Tibial nerve (tissue), 4 donors: ENCODE data around the gene NEDD9. TPM values are rescaled to one million over a fixed set of nuclear protein-coding genes. Genes with fewer than 3 reads are reported as not detected.
A peak's percentile ranks its signal among the peaks of the same experiment; 100 is the strongest.

Experiments used
- DNase-seq, 2 donors: peaks; one replicate each; pipeline ENCODE4 v3.0.0-alpha.2; 2019; ENCODE audit warnings: low spot score in 2 of 2
- H3K27ac ChIP-seq, 4 donors: fragments of 200-600 bp; sonication (generic) in 3 of 4; one replicate each; pipeline ENCODE4 v1.5.1; 2017 to 2019; ENCODE audit warnings: mild to moderate bottlenecking in 1 of 4
- H3K27me3 ChIP-seq, 2 donors: fragments of 200-600 bp; sonication (generic) in 1 of 2; one replicate each; pipeline versions ENCODE4 v1.5.1 to v1.6.0; 2017 to 2019
- H3K36me3 ChIP-seq, 3 donors: fragments of 200-600 bp; sonication (generic); one replicate each; pipeline ENCODE4 v1.5.1; 2018 to 2019
- H3K4me1 ChIP-seq, 4 donors: fragments of 200-600 bp; sonication (generic) in 3 of 4; one replicate each; pipeline ENCODE4 v1.5.1; 2017 to 2019
- H3K4me3 ChIP-seq, 4 donors: fragments of 200-600 bp; sonication (generic) in 3 of 4; one replicate each; pipeline ENCODE4 v1.5.1; 2017 to 2019; ENCODE audit warnings: mild to moderate bottlenecking in 1 of 4, moderate library complexity in 1 of 4
- H3K9me3 ChIP-seq, 4 donors: fragments of 200-600 bp; sonication (generic) in 3 of 4; one replicate each; pipeline ENCODE4 v1.5.1; 2017 to 2019
- EP300 ChIP-seq, 2 donors: sonication (generic); formaldehyde crosslinking; IDR thresholded peaks; one replicate each; pipeline ENCODE4 v1.6.1; 2017; ENCODE audit warnings: antibody characterized with exemption in 2 of 2, mild to moderate bottlenecking in 1 of 2
- POLR2A ChIP-seq, 2 donors: fragments of 450-650 bp; IDR thresholded peaks; one replicate each; pipeline ENCODE4 v1.6.1; 2017; ENCODE audit warnings: antibody characterized with exemption in 2 of 2, mild to moderate bottlenecking in 2 of 2, moderate library complexity in 2 of 2
- WGBS, 2 donors: methylation state at CpG; one replicate each; pipeline ENCODE4 v1.1.5; 2018; 5-methylcytosine and 5-hydroxymethylcytosine counted together
- total RNA-seq, 4 donors: library from RNA; depleted of rRNA; stranded (reverse); fragments of >200 nt; gene quantifications; one replicate each; pipeline ENCODE4 v1.1.0, GENCODE V29; 2016
- TF ChIP-seq, protein P1 (sequence below), 5 experiments: fragments of 200-600 bp in 3 of 5; fragments of 450-650 bp in 2 of 5; sonication (generic) in 3 of 5; IDR thresholded peaks; one replicate each; pipeline ENCODE4 v1.5.1; 2016 to 2019; ENCODE audit warnings: antibody characterized with exemption in 5 of 5, mild to moderate bottlenecking in 3 of 5, moderate library complexity in 2 of 5

The NEDD9 gene
- total RNA-seq, 4 donors from 2014 or later: 107 to 205 (median 130) TPM

DNA sequence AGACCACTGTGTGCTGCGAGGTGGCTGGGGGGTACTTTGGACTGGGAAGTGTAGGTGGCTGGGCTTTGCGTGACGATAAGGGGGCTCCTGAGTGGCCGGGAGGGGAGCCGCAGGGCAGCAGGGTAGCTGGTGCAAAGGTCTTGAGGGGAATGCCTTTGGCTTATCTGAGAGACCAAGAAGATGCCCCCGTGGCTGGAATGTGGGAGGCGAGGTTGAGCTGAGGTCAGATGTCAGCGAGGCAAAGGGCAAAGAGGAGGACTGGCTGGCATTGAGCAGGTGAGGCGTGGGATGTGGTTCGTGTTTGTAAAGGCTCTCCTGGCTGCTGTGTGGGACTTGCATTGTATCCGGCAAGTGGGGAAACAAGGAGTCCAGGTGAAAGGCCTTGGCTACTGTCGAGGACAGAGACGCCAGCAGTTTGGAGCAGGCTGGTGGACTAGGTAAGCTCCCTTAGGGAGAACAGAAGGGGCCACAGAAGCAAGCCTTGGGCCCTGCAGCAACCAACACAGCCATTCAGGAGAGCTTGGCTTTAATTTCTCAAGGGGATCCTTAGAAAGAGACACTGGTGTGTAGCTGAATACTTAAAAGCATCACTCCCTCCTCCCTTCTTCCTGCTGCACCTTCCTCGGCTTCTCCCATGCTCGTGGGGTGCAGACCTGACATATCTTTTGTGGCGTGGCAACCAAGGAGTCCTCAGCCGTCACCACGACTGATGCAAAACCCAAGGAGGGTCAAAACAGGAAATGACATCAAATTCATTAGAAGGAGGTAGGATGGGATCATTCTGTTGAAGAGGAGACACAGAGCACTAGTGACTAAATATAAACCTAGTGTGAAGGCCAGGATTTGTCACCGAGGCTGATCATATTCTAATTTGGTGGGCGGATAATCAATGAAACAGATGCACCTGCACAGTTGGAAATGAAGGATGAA lies 67.5 kb downstream of the NEDD9 start:
- peaks cover 0 to 5% (median 0%) of the 10 kb centered on the region in 4 donors for H3K4me1 ChIP-seq
- no peak for DNase-seq
- no peaks in the 10 kb centered on the region for H3K9me3 ChIP-seq
- H3K27ac ChIP-seq: no peak overlapping the region
- no peaks in the 10 kb centered on the region for H3K27me3 ChIP-seq
- TF ChIP-seq EP300 (IDR thresholded peaks at IDR 0.05) (no peak), POLR2A (IDR thresholded peaks at IDR 0.05) (no peak)
- TF ChIP-seq, protein P1, sequence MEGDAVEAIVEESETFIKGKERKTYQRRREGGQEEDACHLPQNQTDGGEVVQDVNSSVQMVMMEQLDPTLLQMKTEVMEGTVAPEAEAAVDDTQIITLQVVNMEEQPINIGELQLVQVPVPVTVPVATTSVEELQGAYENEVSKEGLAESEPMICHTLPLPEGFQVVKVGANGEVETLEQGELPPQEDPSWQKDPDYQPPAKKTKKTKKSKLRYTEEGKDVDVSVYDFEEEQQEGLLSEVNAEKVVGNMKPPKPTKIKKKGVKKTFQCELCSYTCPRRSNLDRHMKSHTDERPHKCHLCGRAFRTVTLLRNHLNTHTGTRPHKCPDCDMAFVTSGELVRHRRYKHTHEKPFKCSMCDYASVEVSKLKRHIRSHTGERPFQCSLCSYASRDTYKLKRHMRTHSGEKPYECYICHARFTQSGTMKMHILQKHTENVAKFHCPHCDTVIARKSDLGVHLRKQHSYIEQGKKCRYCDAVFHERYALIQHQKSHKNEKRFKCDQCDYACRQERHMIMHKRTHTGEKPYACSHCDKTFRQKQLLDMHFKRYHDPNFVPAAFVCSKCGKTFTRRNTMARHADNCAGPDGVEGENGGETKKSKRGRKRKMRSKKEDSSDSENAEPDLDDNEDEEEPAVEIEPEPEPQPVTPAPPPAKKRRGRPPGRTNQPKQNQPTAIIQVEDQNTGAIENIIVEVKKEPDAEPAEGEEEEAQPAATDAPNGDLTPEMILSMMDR (IDR thresholded peaks at IDR 0.05): no peak
- no peak overlapping the region for H3K4me3 ChIP-seq
- 84 to 86% methylated on average over 20 of the region's 20 CpGs for WGBS, 2 donors
- no peaks in the 10 kb centered on the region for H3K36me3 ChIP-seq

DNA sequence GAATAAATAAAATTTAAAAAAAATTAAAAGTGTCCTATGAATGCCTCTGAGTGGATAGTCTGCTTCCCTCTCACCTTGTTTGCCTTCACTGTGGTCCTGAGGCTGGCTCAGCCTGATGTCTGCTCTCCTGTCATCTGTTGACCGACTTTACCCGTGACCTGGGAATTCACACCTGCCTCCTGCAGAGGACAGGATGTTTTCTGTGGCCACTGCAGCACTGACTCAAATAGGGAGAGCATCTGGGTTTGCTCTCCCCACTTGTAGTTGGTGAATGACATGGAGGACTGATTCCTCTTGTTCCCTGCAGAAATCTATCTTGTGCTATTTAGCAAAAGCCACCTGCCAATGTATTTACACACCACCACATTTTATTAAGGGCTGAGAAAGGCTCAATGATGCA lies 68.5 kb downstream of the NEDD9 start:
- no peaks in the 10 kb centered on the region for H3K36me3 ChIP-seq
- TF ChIP-seq, protein P1 (IDR thresholded peaks at IDR 0.05): no peak
- TF ChIP-seq POLR2A (IDR thresholded peaks at IDR 0.05) (no peak), EP300 (IDR thresholded peaks at IDR 0.05) (no peak)
- no peak for DNase-seq
- WGBS, 2 donors: 89 to 95% methylated on average over 2 of the region's 2 CpGs
- no peaks in the 10 kb centered on the region for H3K27me3 ChIP-seq
- peaks cover 0 to 5% (median 0%) of the 10 kb centered on the region in 4 donors for H3K4me1 ChIP-seq
- H3K4me3 ChIP-seq: no peak overlapping the region
- H3K27ac ChIP-seq: no peak overlapping the region
- no peaks in the 10 kb centered on the region for H3K9me3 ChIP-seq

DNA sequence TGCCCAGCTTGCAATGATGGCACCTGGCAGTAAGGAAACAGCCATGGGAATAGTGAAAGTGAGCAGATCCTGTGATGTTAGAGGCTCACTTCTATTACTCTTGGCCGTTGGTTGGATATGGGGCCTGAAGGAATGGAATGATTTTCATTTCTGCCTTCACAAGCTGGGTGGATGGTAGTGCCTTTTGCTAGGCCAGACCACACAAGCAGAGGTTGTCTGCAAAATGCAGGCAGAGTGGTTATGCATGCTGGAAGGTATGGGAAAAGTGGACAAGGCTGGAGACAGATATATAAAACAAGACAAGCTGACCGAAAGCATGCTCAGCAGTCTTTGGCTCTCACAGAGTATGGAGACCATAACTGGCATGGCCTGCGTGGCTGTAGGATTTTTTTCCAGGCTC lies 70.2 kb downstream of the NEDD9 start:
- WGBS, 2 donors: 92 to 97% methylated on average over 3 of the region's 3 CpGs
- H3K36me3 ChIP-seq: no peaks in the 10 kb centered on the region
- H3K27me3 ChIP-seq: no peaks in the 10 kb centered on the region
- no peak for DNase-seq
- H3K4me1 ChIP-seq: peaks cover 0 to 5% (median 0%) of the 10 kb centered on the region in 4 donors
- H3K9me3 ChIP-seq: no peaks in the 10 kb centered on the region
- no peak overlapping the region for H3K4me3 ChIP-seq
- peak overlapping the region in 1 of 4 donors; percentile 54 for H3K27ac ChIP-seq
- TF ChIP-seq, protein P1 (IDR thresholded peaks at IDR 0.05): no peak
- TF ChIP-seq EP300 (IDR thresholded peaks at IDR 0.05) (no peak), POLR2A (IDR thresholded peaks at IDR 0.05) (no peak)

DNA sequence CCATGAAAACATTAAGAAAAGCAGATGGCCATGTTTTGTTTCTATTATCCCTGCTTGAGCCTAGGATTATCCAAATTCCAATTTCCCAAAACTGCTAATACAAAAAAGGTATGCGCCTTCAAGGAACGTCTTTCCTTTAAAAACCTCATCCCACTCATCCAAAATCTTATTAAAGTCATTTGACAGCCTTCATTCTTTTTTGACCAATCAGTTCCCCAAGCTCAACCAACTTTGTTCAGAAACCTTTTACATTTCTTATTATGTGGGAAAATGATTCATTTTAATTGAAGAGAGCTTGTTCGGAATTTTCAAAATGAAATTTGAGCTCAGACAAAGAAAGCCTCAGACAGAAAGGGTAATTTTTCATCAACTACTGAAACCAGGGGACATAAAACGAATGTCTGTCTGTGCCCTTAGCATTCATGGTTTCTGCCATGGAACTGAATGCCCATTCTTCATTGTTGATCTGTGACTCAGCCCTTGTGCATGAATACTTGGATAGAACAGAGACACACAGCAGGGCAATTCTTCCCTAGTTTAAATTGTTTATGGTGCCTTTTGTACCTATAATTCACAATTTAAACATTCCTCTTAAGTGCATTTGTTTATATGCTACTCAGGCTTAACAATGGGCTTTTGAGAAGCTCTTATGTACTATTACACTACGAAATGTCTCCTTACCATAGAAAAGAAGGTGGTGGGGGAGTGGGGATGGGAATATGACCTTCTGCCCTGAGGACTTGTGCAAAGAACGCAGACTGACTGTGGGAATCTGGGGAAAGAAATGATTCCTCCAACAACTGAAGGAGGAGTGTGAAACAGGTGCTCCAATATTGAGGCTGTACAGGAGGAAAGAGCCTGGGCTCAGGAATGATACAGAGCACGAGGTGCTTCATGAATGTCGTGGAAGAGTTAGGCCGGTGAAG lies 71.2 kb downstream of the NEDD9 start:
- H3K9me3 ChIP-seq: no peaks in the 10 kb centered on the region
- peaks cover 0 to 5% (median 0%) of the 10 kb centered on the region in 4 donors for H3K4me1 ChIP-seq
- no peaks in the 10 kb centered on the region for H3K27me3 ChIP-seq
- DNase-seq: no peak
- peak overlapping the region in 3 of 4 donors; percentile 4 to 64 (median 54) for H3K27ac ChIP-seq
- TF ChIP-seq EP300 (IDR thresholded peaks at IDR 0.05) (peak in 1 of 2 donors; percentile 75), POLR2A (IDR thresholded peaks at IDR 0.05) (no peak)
- TF ChIP-seq, protein P1 (IDR thresholded peaks at IDR 0.05): no peak
- no peak overlapping the region for H3K4me3 ChIP-seq
- WGBS, 2 donors: 59 to 65% methylated on average over 9 of the region's 9 CpGs
- H3K36me3 ChIP-seq: no peaks in the 10 kb centered on the region
